SU-DHL-6 (cell line): ENCODE data around the gene SEL1L2.

Experiments
- H2AFZ ChIP-seq: fragments of 200-600 bp; sonication (generic); 2 replicates; pipeline ENCODE4 v1.6.1; 2014; ENCODE audit warnings: low read depth, mild to moderate bottlenecking, moderate library complexity, mixed read lengths, antibody characterized with exemption, low read length; ENCODE audit not compliant: severe bottlenecking
- H3F3A ChIP-seq: fragments of 200-600 bp; shearing (Covaris generic); 2 replicates; pipeline ENCODE4 v1.6.0; 2016; ENCODE audit warnings: antibody characterized with exemption, mild to moderate bottlenecking; ENCODE audit not compliant: insufficient read depth
- H3K27ac ChIP-seq: fragments of 200-600 bp; sonication (generic); 2 replicates; pipeline ENCODE4 v1.5.1; 2016; ENCODE audit warnings: low read depth, mild to moderate bottlenecking, low read length, moderate library complexity, mixed read lengths
- H3K27me3 ChIP-seq: fragments of 200-600 bp; sonication (generic), shearing (Covaris generic); 2 replicates; pipeline ENCODE4 v1.6.0; 2014; ENCODE audit warnings: mild to moderate bottlenecking, low read length
- H3K36me3 ChIP-seq: fragments of 200-600 bp; sonication (generic); 2 replicates; pipeline ENCODE4 v1.6.1; 2014; ENCODE audit warnings: mild to moderate bottlenecking, low read length, mixed read lengths
- H3K4me2 ChIP-seq: fragments of 300-600, 200-600 bp; shearing (Covaris generic), sonication (generic); 2 replicates; pipeline ENCODE4 v1.6.0; 2014; ENCODE audit warnings: low read length, low read depth, mild to moderate bottlenecking; ENCODE audit not compliant: poor library complexity, severe bottlenecking
- H3K4me3 ChIP-seq: fragments of 200-600 bp; sonication (generic); 2 replicates; pipeline ENCODE4 v1.5.1; 2014; ENCODE audit warnings: antibody characterized with exemption, low read length, mild to moderate bottlenecking, mixed read lengths; ENCODE audit not compliant: insufficient read depth, poor library complexity, severe bottlenecking
- H3K79me2 ChIP-seq: fragments of 200-600 bp; sonication (generic); 2 replicates; pipeline ENCODE4 v1.6.1; 2014; ENCODE audit warnings: mild to moderate bottlenecking, low read length, moderate library complexity; ENCODE audit not compliant: insufficient read depth
- H3K9ac ChIP-seq: fragments of 200-600 bp; sonication (generic); 2 replicates; pipeline ENCODE4 v1.7.0; 2014; ENCODE audit warnings: mild to moderate bottlenecking, low read length
- H3K9me2 ChIP-seq: fragments of 200-600 bp; sonication (generic); replicated peaks from 2 replicates; pipeline ENCODE4 v1.6.1; 2014; ENCODE audit warnings: low read length; ENCODE audit not compliant: insufficient read depth
- H3K9me3 ChIP-seq: fragments of 200-600 bp; sonication (generic); 2 replicates; pipeline ENCODE4 v1.6.1; 2014; ENCODE audit warnings: low read length, mixed read lengths; ENCODE audit not compliant: insufficient read depth
- H4K20me1 ChIP-seq: fragments of 200-600 bp; sonication (generic); 2 replicates; pipeline ENCODE4 v1.6.1; 2014; ENCODE audit warnings: low read depth, mild to moderate bottlenecking, antibody characterized with exemption, low read length, moderate library complexity, mixed read lengths
- EZH2phosphoT487 ChIP-seq: fragments of 200-600 bp; sonication (generic), shearing (Covaris generic); conservative IDR thresholded peaks from 2 replicates; pipeline ENCODE4 v1.6.1; 2018; ENCODE audit warnings: mild to moderate bottlenecking, antibody characterized with exemption, low read length, moderate library complexity, mixed read lengths
- TF ChIP-seq, protein P1 (sequence below): fragments of 200-600 bp; sonication (generic); IDR thresholded peaks from one replicate; pipeline ENCODE4 v1.5.1; 2017; ENCODE audit warnings: antibody characterized with exemption, mild to moderate bottlenecking, low read length, moderate library complexity; ENCODE audit not compliant: insufficient read depth, poor library complexity, severe bottlenecking

SEL1L2 gene

DNA sequence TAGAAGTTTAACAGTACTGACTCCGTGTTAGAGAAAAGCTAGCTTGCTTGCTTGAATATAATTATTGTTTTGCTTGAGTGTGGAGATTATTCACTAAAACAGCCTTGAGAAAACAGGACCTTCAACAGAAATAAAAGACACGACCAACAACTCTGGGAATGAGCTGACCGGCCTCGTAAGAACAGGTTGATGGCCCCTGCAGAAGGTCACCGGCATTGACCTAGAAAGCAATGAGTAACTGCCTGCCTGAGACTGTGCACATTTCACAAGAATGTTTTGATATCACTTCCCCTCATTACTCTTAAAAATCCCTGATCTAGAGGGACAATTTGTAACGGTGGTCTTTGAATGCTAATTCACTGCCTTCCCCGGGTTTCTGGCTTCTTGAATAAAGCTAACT is 49.4 kb downstream of the SEL1L2 start:
- no peak overlapping the region for H3K27ac ChIP-seq
- no peaks in the 10 kb centered on the region for H3K36me3 ChIP-seq
- H3K27me3 ChIP-seq = no peaks in the 10 kb centered on the region
- no peaks in the 10 kb centered on the region for H3F3A ChIP-seq
- no peaks in the 10 kb centered on the region for H4K20me1 ChIP-seq
- H2AFZ ChIP-seq = no peak overlapping the region
- H3K9ac ChIP-seq = no peak overlapping the region
- no peaks in the 10 kb centered on the region for H3K79me2 ChIP-seq
- TF ChIP-seq EZH2phosphoT487 = no peak
- TF ChIP-seq, protein P1, sequence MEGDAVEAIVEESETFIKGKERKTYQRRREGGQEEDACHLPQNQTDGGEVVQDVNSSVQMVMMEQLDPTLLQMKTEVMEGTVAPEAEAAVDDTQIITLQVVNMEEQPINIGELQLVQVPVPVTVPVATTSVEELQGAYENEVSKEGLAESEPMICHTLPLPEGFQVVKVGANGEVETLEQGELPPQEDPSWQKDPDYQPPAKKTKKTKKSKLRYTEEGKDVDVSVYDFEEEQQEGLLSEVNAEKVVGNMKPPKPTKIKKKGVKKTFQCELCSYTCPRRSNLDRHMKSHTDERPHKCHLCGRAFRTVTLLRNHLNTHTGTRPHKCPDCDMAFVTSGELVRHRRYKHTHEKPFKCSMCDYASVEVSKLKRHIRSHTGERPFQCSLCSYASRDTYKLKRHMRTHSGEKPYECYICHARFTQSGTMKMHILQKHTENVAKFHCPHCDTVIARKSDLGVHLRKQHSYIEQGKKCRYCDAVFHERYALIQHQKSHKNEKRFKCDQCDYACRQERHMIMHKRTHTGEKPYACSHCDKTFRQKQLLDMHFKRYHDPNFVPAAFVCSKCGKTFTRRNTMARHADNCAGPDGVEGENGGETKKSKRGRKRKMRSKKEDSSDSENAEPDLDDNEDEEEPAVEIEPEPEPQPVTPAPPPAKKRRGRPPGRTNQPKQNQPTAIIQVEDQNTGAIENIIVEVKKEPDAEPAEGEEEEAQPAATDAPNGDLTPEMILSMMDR = no peak
- H3K4me3 ChIP-seq = no peak overlapping the region
- no peaks in the 10 kb centered on the region for H3K9me2 ChIP-seq
- H3K9me3 ChIP-seq = no peaks in the 10 kb centered on the region
- no peak overlapping the region for H3K4me2 ChIP-seq

DNA sequence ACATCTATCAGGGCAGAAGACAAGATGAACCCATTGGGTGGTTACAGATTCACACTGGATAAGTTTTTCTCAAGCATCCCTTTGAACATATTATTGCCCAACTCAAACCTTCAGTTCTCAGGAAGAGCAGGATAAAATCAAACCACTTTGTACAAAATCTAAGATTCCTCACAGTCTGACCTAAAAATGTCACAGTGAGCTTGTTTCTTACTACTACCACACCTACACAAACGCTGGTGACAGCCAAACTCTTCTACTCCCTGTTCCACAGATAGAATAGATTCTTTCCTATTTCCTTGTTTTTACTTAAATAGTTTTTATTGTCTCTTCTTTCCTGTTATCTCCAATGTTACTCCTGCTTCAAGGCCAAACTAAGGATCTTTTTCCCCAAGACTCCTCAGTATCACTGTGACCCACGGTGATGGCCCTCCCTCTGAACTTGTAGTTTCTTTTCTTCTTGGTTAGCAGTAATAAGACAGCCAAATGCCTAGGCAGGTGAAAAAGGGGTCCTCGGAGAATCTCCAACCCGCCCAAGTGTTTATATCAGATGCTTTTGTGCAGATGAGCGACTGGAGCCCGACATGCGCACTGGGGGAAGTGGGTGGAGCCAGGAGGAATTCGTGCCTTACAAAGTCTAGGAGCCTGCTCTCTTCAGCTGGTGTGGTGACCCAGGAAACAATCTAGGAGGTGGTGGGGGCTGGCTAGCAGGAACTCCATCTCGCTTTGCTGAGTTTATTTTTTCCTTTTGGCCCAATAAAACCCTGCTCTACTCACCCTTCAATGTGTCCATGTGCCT is 53.4 kb downstream of the SEL1L2 start:
- Histone ChIP-seq H3F3A (no peaks in the 10 kb centered on the region), H3K36me3 (no peaks in the 10 kb centered on the region), H4K20me1 (no peaks in the 10 kb centered on the region), H3K9me3 (no peaks in the 10 kb centered on the region), H3K27me3 (no peaks in the 10 kb centered on the region), H3K9ac (no peak overlapping the region), H3K79me2 (no peaks in the 10 kb centered on the region), H3K27ac (no peak overlapping the region), H2AFZ (no peak overlapping the region), H3K4me3 (no peak overlapping the region), H3K9me2 (no peaks in the 10 kb centered on the region), H3K4me2 (no peak overlapping the region)
- no peak for TF ChIP-seq EZH2phosphoT487
- TF ChIP-seq, protein P1 = no peak

DNA sequence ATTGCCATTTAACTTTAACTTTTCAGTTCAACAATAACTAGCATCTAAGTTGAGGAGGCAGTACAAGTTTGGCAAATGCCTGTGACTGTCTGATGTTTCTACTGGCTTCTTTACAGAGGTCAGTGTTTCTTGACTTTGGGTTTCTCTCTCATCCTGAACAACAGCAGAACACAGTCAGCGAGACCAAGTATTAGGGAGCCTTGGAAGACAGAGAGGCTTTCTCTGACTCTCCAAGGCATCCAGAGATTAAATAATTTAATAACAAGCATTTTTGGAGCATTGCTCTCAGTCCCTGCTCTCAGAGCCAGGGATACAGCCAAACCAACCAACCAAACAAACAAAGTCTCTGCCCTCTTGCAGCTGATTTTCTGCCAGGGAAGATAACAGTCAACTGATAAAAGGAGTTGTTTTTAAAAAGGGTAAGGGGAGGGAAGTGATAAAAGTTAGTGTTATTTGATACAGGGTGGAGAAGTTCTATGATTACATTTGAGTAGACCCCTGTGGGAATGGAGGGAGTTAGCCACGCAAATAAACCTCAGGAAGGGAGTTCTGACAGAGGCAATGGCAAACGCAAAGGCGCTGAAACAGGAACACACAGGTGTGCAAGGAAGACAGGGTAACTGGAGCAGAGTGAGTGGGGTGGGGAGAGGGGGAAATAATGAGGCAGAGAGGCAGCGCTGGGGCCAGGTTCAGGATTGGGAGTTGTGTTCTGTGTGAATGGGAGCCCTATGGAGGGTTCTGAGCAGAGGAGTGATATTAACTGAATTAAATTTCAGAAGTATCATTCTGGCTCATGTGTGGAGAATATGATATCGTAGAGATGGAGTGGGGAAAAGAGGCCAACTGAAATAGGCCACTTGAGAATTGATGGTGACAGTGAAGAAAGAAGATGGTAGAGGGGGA is 55.2 kb downstream of the SEL1L2 start:
- Histone ChIP-seq H3K27ac (no peak overlapping the region), H3F3A (no peaks in the 10 kb centered on the region), H4K20me1 (no peaks in the 10 kb centered on the region), H3K4me2 (no peak overlapping the region), H3K9me3 (no peaks in the 10 kb centered on the region), H3K27me3 (no peaks in the 10 kb centered on the region), H2AFZ (no peak overlapping the region), H3K79me2 (no peaks in the 10 kb centered on the region), H3K9ac (no peak overlapping the region), H3K9me2 (no peaks in the 10 kb centered on the region), H3K4me3 (no peak overlapping the region), H3K36me3 (no peaks in the 10 kb centered on the region)
- TF ChIP-seq, protein P1 = no peak
- TF ChIP-seq EZH2phosphoT487 = no peak
